Upper lobe of right lung (tissue), 1 donor: ENCODE results near the gene SSBP3. TPM values are rescaled to one million over a fixed set of nuclear protein-coding genes. Genes with fewer than 3 reads are reported as not detected.
"Not testable (repeated sequence)": the region's sequence is repeated elsewhere in the genome, so short reads cannot be mapped to it uniquely, and the experiment has no call there.

Source experiments
- ATAC-seq: fragments of 200-7000 bp; cut with Tn5 transposase; one replicate; pipeline ENCODE4 v1.9.1; 2020; ENCODE audit warnings: mild to moderate bottlenecking, moderate library complexity
- DNase-seq: peaks from one replicate; pipeline ENCODE4 v3.0.0-alpha.2; 2020
- H3K27ac ChIP-seq: fragments of 200-600 bp; one replicate; pipeline ENCODE4 v1.8.0; 2022
- H3K27me3 ChIP-seq: fragments of 200-600 bp; one replicate; pipeline ENCODE4 v1.8.0; 2022; ENCODE audit warnings: mild to moderate bottlenecking
- H3K36me3 ChIP-seq: fragments of 200-600 bp; one replicate; pipeline ENCODE4 v1.8.0; 2022
- H3K4me1 ChIP-seq: fragments of 200-600 bp; one replicate; pipeline ENCODE4 v1.8.0; 2022
- H3K4me3 ChIP-seq: fragments of 200-600 bp; one replicate; pipeline ENCODE4 v1.8.0; 2022; ENCODE audit warnings: mild to moderate bottlenecking
- H3K9me3 ChIP-seq: fragments of 200-600 bp; one replicate; pipeline ENCODE4 v1.8.0; 2022
- CTCF ChIP-seq: fragments of 200-600 bp; IDR thresholded peaks from one replicate; pipeline ENCODE4 v1.8.0; 2022; ENCODE audit warnings: antibody characterized with exemption
- intact Hi-C: fragments of 100-400 bp; cut with DNase I; formaldehyde crosslinking; loops from one replicate; pipeline ENCODE4 v1.11.0; 2022
- total RNA-seq: library from RNA; stranded (reverse); fragmentation: NEBNext Ultra II Directional; extraction: Animal tissue kit (Norgen Biotek cat#: 25700); gene quantifications from one replicate; pipeline ENCODE4 v1.2.1, GENCODE V29; 2021
- donor health status: DM: no; HTN: yes; CAD: no; lungs with severe emphysema.

SSBP3 gene
- total RNA-seq, 1 donor from 2014 or later = 40.4 TPM

GRCh38 chr1:54425152-54425584, 19.0 kb upstream of the SSBP3 start:
- no peaks in the 10 kb centered on the region for H3K36me3 ChIP-seq
- no peaks in the 10 kb centered on the region for H3K4me1 ChIP-seq
- intact Hi-C loops = no loop called here
- no peak for TF ChIP-seq CTCF
- no peaks in the 10 kb centered on the region for H3K27me3 ChIP-seq
- H3K27ac ChIP-seq = no peak overlapping the region
- no peaks in the 10 kb centered on the region for H3K9me3 ChIP-seq
- DNase-seq = peak; percentile 34
- ATAC-seq = no peak
- no peak overlapping the region for H3K4me3 ChIP-seq

- Histone ChIP-seq H3K9me3 (no peaks in the 10 kb centered on the region), H3K27me3 (no peaks in the 10 kb centered on the region), H3K27ac (no peak overlapping the region), H3K4me3 (no peak overlapping the region), H3K36me3 (no peaks in the 10 kb centered on the region), H3K4me1 (no peaks in the 10 kb centered on the region)
- intact Hi-C loops = no loop called here
- no peak for DNase-seq
- ATAC-seq = no peak
- no peak for TF ChIP-seq CTCF
Observed at GRCh38 chr1:54424398-54424797, 18.2 kb upstream of the SSBP3 start.

- Histone ChIP-seq H3K4me3 (no peak overlapping the region), H3K4me1 (no peaks in the 10 kb centered on the region), H3K9me3 (no peaks in the 10 kb centered on the region), H3K36me3 (no peaks in the 10 kb centered on the region), H3K27ac (no peak overlapping the region), H3K27me3 (no peaks in the 10 kb centered on the region)
- intact Hi-C loops = no loop called here
- ATAC-seq = no peak
- peak; percentile 30 for DNase-seq
- no peak for TF ChIP-seq CTCF
Observed at GRCh38 chr1:54421101-54421504, 14.9 kb upstream of the SSBP3 start.

GRCh38 chr1:54418598-54418997, 12.4 kb upstream of the SSBP3 start:
- H3K9me3 ChIP-seq, H3K4me3 ChIP-seq, H3K4me1 ChIP-seq, DNase-seq, H3K36me3 ChIP-seq, intact Hi-C loops, H3K27me3 ChIP-seq, H3K27ac ChIP-seq, ATAC-seq: not testable (repeated sequence)

GRCh38 chr1:54417123-54417522, 10.9 kb upstream of the SSBP3 start:
- intact Hi-C loops = no loop called here
- H3K4me3 ChIP-seq = no peak overlapping the region
- DNase-seq (no peak), ATAC-seq (peak; percentile 49)
- peaks cover 6% of the 10 kb centered on the region for H3K4me1 ChIP-seq
- no peaks in the 10 kb centered on the region for H3K9me3 ChIP-seq
- TF ChIP-seq CTCF = no peak
- no peak overlapping the region for H3K27ac ChIP-seq
- no peaks in the 10 kb centered on the region for H3K27me3 ChIP-seq
- no peaks in the 10 kb centered on the region for H3K36me3 ChIP-seq

- intact Hi-C loops = no loop called here
- Histone ChIP-seq H3K9me3 (no peaks in the 10 kb centered on the region), H3K27ac (no peak overlapping the region), H3K27me3 (no peaks in the 10 kb centered on the region), H3K4me1 (peaks cover 6% of the 10 kb centered on the region), H3K36me3 (no peaks in the 10 kb centered on the region), H3K4me3 (no peak overlapping the region)
- TF ChIP-seq CTCF = no peak
- peak; percentile 34 for ATAC-seq
- no peak for DNase-seq
Observed at GRCh38 chr1:54416435-54416834, 10.2 kb upstream of the SSBP3 start.
